GM10266 (cell line): ENCODE data around the gene PPP1R14D.

Source experiments
- DNase-seq: peaks from one replicate; pipeline ENCODE4 v3.0.0; 2012; ENCODE audit errors: extremely low spot score
- CTCF ChIP-seq: IDR thresholded peaks from 2 replicates; pipeline ENCODE4 v1.5.1; 2012; ENCODE audit warnings: mild to moderate bottlenecking, low read depth; ENCODE audit not compliant: control insufficient read depth, insufficient read depth; ENCODE audit errors: missing control alignments

PPP1R14D gene

GRCh38 chr15:40803688-40804087 is 24.8 kb downstream of the PPP1R14D start:
- TF ChIP-seq CTCF, result no peak
- DNase-seq, result no peak

- no peak for TF ChIP-seq CTCF
- no peak for DNase-seq
Observed at GRCh38 chr15:40803076-40803475, 25.4 kb downstream of the PPP1R14D start.

- DNase-seq, result no peak
- TF ChIP-seq CTCF, result no peak
Observed at GRCh38 chr15:40799523-40799922, 29.0 kb downstream of the PPP1R14D start.

GRCh38 chr15:40796512-40796911 is 32.0 kb downstream of the PPP1R14D start:
- DNase-seq, result no peak
- no peak for TF ChIP-seq CTCF

- DNase-seq, result no peak
Observed at GRCh38 chr15:40796041-40796440, 32.5 kb downstream of the PPP1R14D start.

GRCh38 chr15:40793216-40793989 is 35.1 kb downstream of the PPP1R14D start:
- TF ChIP-seq CTCF, result no peak
- DNase-seq, result no peak

More at GRCh38 chr15:40796041-40796440, 32.5 kb downstream of the PPP1R14D start:
- TF ChIP-seq CTCF, result no peak

- TF ChIP-seq CTCF, result no peak
- no peak for DNase-seq
Observed at GRCh38 chr15:40792394-40792793, 36.1 kb downstream of the PPP1R14D start.
